GM18861 (cell line): Measurements from ENCODE around the gene GPR137.
"Not testable (repeated sequence)": the region's sequence is repeated elsewhere in the genome, so short reads cannot be mapped to it uniquely, and the experiment has no call there.

Experiments used
- ATAC-seq: cut with Tn5 transposase; IDR thresholded peaks from one replicate; pipeline ENCODE4 v1.9.1; 2021; ENCODE audit not compliant: unreplicated experiment

Gene GPR137

GRCh38 chr11:64317325-64317960 lies 31.8 kb downstream of the GPR137 start, which contains the start of gene TRMT112:
TRMT112 (minus strand) TSS chr11:64317559; CDS start chr11:64317526, 33 bp downstream.
- peak; percentile 35 for ATAC-seq

GRCh38 chr11:64317961-64318765 lies 32.5 kb downstream of the GPR137 start, which contains the start of gene PRDX5:
PRDX5 (plus strand) TSS chr11:64318121; CDS start chr11:64318216, 95 bp downstream.
- ATAC-seq = peak; percentile 63

GRCh38 chr11:64318766-64319761 lies 33.4 kb downstream of the GPR137 start:
- ATAC-seq = no peak

GRCh38 chr11:64320556-64320955 lies 34.9 kb downstream of the GPR137 start:
- no peak for ATAC-seq

GRCh38 chr11:64321026-64321425 lies 35.4 kb downstream of the GPR137 start:
- no peak for ATAC-seq

GRCh38 chr11:64321533-64321932 lies 35.9 kb downstream of the GPR137 start:
- ATAC-seq = no peak

GRCh38 chr11:64322925-64323260 lies 37.2 kb downstream of the GPR137 start:
- ATAC-seq = no peak

- ATAC-seq = no peak
Measured at GRCh38 chr11:64323373-64323772, 37.7 kb downstream of the GPR137 start.

GRCh38 chr11:64323984-64324383 lies 38.3 kb downstream of the GPR137 start:
- not testable (repeated sequence) for ATAC-seq

- no peak for ATAC-seq
Measured at GRCh38 chr11:64324692-64325469, 39.2 kb downstream of the GPR137 start.

GRCh38 chr11:64327375-64327774 lies 41.7 kb downstream of the GPR137 start:
- no peak for ATAC-seq

- ATAC-seq = no peak
Measured at GRCh38 chr11:64327993-64328392, 42.3 kb downstream of the GPR137 start.

- ATAC-seq = no peak
Measured at GRCh38 chr11:64330888-64331287, 45.2 kb downstream of the GPR137 start.

- ATAC-seq = no peak
Measured at GRCh38 chr11:64331569-64332371, 46.1 kb downstream of the GPR137 start.

GRCh38 chr11:64333556-64333955 lies 47.9 kb downstream of the GPR137 start:
- no peak for ATAC-seq

GRCh38 chr11:64334764-64335735 lies 49.4 kb downstream of the GPR137 start:
- ATAC-seq = peak; percentile 84

- ATAC-seq = no peak
Measured at GRCh38 chr11:64337538-64338249, 52.0 kb downstream of the GPR137 start.

GRCh38 chr11:64338716-64339115 lies 53.1 kb downstream of the GPR137 start:
- ATAC-seq = no peak
